ENCODE data around the gene SH3RF2.
"Not testable (repeated sequence)": the region's sequence is repeated elsewhere in the genome, so short reads cannot be mapped to it uniquely, and the experiment has no call there.

The SH3RF2 gene, protein sequence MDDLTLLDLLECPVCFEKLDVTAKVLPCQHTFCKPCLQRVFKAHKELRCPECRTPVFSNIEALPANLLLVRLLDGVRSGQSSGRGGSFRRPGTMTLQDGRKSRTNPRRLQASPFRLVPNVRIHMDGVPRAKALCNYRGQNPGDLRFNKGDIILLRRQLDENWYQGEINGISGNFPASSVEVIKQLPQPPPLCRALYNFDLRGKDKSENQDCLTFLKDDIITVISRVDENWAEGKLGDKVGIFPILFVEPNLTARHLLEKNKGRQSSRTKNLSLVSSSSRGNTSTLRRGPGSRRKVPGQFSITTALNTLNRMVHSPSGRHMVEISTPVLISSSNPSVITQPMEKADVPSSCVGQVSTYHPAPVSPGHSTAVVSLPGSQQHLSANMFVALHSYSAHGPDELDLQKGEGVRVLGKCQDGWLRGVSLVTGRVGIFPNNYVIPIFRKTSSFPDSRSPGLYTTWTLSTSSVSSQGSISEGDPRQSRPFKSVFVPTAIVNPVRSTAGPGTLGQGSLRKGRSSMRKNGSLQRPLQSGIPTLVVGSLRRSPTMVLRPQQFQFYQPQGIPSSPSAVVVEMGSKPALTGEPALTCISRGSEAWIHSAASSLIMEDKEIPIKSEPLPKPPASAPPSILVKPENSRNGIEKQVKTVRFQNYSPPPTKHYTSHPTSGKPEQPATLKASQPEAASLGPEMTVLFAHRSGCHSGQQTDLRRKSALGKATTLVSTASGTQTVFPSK

DNA sequence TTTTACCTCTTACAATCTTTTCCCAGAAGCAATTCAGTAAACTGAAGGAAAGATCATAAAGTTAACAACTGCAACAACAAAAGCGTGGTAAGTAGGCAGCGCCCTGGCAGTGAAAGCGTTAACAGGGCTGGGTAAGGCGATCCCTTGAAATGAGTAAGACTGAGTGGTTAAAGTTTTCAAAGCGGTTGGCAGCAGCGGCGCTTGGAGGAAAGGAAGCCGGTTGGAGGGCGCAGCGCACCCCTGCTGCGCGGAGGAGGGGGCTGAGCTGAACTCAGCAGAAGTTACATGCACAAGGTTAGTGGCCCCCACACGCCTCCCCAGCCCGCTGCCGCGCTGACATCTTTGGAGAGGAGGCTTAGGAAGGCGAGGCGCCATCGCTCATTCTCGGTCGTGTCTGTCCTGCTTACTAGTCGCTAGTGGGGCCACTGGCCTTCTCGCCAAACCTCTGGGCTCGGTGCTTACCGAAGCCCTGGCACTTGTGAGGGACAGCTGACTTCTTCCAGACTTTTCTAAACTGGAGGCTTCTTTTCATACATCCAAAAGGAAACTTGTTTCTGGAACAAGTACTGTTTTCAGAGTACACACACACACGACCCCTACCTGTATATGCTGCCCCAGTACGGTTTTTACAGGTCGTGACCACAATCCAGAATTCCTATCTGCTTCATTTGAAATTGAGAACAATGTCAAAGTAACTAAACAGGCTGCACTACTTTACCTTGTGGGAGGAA, at the start of gene SH3RF2:
TSS of gene SH3RF2 (plus strand) at position 178 of the 731 bp plus-strand sequence. CDS start 1,351 bp downstream, outside the sequence.
- Histone ChIP-seq H3K9ac (ENCODE audit: low read length) (peak within 1 kb of the TSS; percentile 60), H3K4me3 (ENCODE audit: low read length) (peak within 1 kb of the TSS; percentile 83), H3K9me3 (ENCODE audit: control insufficient read depth, low read length) (no peaks in the 10 kb centered on the region), H3K27me3 (replicated peaks; ENCODE audit: control insufficient read depth, insufficient read depth, low read length) (peaks cover 8% of the 10 kb centered on the region), H3K36me3 (ENCODE audit: control insufficient read depth, insufficient read depth, low read length, severe bottlenecking) (no peaks in the 10 kb centered on the region), H3K4me1 (ENCODE audit: control insufficient read depth, insufficient read depth, low read length) (peaks cover 6% of the 10 kb centered on the region)
- peak; percentile 84 for DNase-seq (ENCODE audit: low read depth)

DNA sequence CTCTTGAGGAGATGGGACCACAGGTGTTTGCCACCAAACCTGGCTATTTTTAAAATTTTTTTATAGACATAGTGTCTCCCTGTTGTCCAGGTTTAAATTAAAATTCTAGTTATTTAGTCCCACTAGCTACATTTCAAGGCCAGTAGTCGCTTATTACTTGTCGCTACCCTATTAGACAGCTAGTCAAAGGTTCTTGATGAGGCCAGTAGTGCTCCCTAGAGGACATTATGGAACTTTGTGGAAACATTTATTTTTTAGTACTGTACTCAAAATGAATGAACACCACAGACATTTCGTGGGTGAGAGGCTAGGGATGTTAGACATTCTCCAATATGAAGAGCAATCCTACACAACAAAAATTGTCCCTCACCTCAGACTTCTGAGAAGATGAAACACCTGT, 49.2 kb upstream of the SH3RF2 start:
- H3K9me3 ChIP-seq (ENCODE audit: control insufficient read depth, low read length): no peaks in the 10 kb centered on the region
- H3K36me3 ChIP-seq (ENCODE audit: control insufficient read depth, insufficient read depth, low read length, severe bottlenecking): no peaks in the 10 kb centered on the region
- no peak overlapping the region for H3K9ac ChIP-seq (ENCODE audit: low read length)
- DNase-seq (ENCODE audit: low read depth): no peak
- H3K4me1 ChIP-seq (ENCODE audit: control insufficient read depth, insufficient read depth, low read length): no peaks in the 10 kb centered on the region
- H3K4me3 ChIP-seq (ENCODE audit: low read length): no peak overlapping the region
- H3K27me3 ChIP-seq (replicated peaks; ENCODE audit: control insufficient read depth, insufficient read depth, low read length): no peaks in the 10 kb centered on the region

- DNase-seq (ENCODE audit: low read depth): peak; percentile 63
- Histone ChIP-seq H3K9me3 (ENCODE audit: control insufficient read depth, low read length) (no peaks in the 10 kb centered on the region), H3K27me3 (replicated peaks; ENCODE audit: control insufficient read depth, insufficient read depth, low read length) (no peaks in the 10 kb centered on the region), H3K4me3 (ENCODE audit: low read length) (no peak overlapping the region), H3K4me1 (ENCODE audit: control insufficient read depth, insufficient read depth, low read length) (no peaks in the 10 kb centered on the region), H3K9ac (ENCODE audit: low read length) (no peak overlapping the region), H3K36me3 (ENCODE audit: control insufficient read depth, insufficient read depth, low read length, severe bottlenecking) (no peaks in the 10 kb centered on the region)
Observed at GRCh38 chr5:145887976-145888574, 48.3 kb upstream of the SH3RF2 start.

- no peak for DNase-seq (ENCODE audit: low read depth)
- no peaks in the 10 kb centered on the region for H3K27me3 ChIP-seq (replicated peaks; ENCODE audit: control insufficient read depth, insufficient read depth, low read length)
- no peaks in the 10 kb centered on the region for H3K9me3 ChIP-seq (ENCODE audit: control insufficient read depth, low read length)
Observed at GRCh38 chr5:145889611-145890010, 46.8 kb upstream of the SH3RF2 start.

DNA sequence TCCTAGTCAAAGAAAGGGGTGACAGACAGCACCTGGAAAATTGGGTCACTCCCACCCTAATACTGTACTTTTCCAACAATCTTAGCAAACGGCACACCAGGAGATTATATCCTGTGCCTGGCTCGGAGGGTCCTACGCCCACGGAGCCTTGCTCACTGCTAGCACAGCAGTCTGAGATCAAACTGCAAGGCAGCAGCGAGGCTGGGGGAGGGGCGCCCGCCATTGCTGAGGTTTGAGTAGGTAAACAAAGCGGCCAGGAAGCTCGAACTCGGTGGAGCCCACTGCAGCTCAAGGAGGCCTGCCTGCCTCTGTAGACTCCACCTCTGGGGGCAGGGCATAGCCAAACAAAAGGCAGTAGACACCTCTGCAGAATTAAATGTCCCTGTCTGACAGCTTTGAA, 45.0 kb upstream of the SH3RF2 start:
- H3K9me3 ChIP-seq (ENCODE audit: control insufficient read depth, low read length); H3K9ac ChIP-seq (ENCODE audit: low read length); DNase-seq (ENCODE audit: low read depth); H3K4me1 ChIP-seq (ENCODE audit: control insufficient read depth, insufficient read depth, low read length); H3K4me3 ChIP-seq (ENCODE audit: low read length); H3K36me3 ChIP-seq (ENCODE audit: control insufficient read depth, insufficient read depth, low read length, severe bottlenecking); H3K27me3 ChIP-seq (replicated peaks; ENCODE audit: control insufficient read depth, insufficient read depth, low read length): not testable (repeated sequence)

More at GRCh38 chr5:145889611-145890010, 46.8 kb upstream of the SH3RF2 start:
- H3K4me3 ChIP-seq (ENCODE audit: low read length): no peak overlapping the region
- no peaks in the 10 kb centered on the region for H3K4me1 ChIP-seq (ENCODE audit: control insufficient read depth, insufficient read depth, low read length)
- H3K36me3 ChIP-seq (ENCODE audit: control insufficient read depth, insufficient read depth, low read length, severe bottlenecking): no peaks in the 10 kb centered on the region
- no peak overlapping the region for H3K9ac ChIP-seq (ENCODE audit: low read length)

- Histone ChIP-seq H3K4me3 (ENCODE audit: low read length) (no peak overlapping the region), H3K4me1 (ENCODE audit: control insufficient read depth, insufficient read depth, low read length) (peaks cover 2% of the 10 kb centered on the region), H3K9me3 (ENCODE audit: control insufficient read depth, low read length) (peaks cover 14% of the 10 kb centered on the region), H3K9ac (ENCODE audit: low read length) (no peak overlapping the region), H3K36me3 (ENCODE audit: control insufficient read depth, insufficient read depth, low read length, severe bottlenecking) (no peaks in the 10 kb centered on the region), H3K27me3 (replicated peaks; ENCODE audit: control insufficient read depth, insufficient read depth, low read length) (no peaks in the 10 kb centered on the region)
- no peak for DNase-seq (ENCODE audit: low read depth)
Observed at GRCh38 chr5:145898171-145898570, 38.2 kb upstream of the SH3RF2 start.

- Histone ChIP-seq H3K4me3 (ENCODE audit: low read length) (no peak overlapping the region), H3K9me3 (ENCODE audit: control insufficient read depth, low read length) (peaks cover 14% of the 10 kb centered on the region), H3K36me3 (ENCODE audit: control insufficient read depth, insufficient read depth, low read length, severe bottlenecking) (no peaks in the 10 kb centered on the region), H3K9ac (ENCODE audit: low read length) (no peak overlapping the region), H3K4me1 (ENCODE audit: control insufficient read depth, insufficient read depth, low read length) (peaks cover 10% of the 10 kb centered on the region), H3K27me3 (replicated peaks; ENCODE audit: control insufficient read depth, insufficient read depth, low read length) (no peaks in the 10 kb centered on the region)
- DNase-seq (ENCODE audit: low read depth): peak; percentile 36
Observed at GRCh38 chr5:145902421-145902820, 34.0 kb upstream of the SH3RF2 start.

DNA sequence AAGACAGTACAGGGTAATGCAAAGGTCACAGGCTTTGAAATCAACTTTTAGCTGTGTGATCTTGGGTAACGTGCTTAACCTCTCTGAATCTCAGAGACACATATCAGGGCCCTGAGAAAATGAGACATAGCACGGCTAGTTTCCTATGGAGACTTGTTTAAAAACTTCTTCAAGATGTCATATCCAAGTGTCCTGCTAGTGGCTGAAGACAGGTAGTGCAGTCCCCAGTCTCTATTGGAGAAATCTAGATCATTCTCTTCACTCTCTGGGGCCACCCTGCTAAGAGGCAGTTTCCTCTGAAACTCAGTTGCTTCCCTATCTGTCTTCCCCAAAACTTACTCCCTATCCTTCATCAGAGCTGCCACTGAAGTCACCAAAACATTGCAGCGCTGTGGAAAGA, 33.3 kb upstream of the SH3RF2 start:
- no peak overlapping the region for H3K9ac ChIP-seq (ENCODE audit: low read length)
- DNase-seq (ENCODE audit: low read depth): peak; percentile 5
- no peak overlapping the region for H3K4me3 ChIP-seq (ENCODE audit: low read length)
- H3K4me1 ChIP-seq (ENCODE audit: control insufficient read depth, insufficient read depth, low read length): peaks cover 10% of the 10 kb centered on the region
- no peaks in the 10 kb centered on the region for H3K36me3 ChIP-seq (ENCODE audit: control insufficient read depth, insufficient read depth, low read length, severe bottlenecking)
- peaks cover 4% of the 10 kb centered on the region for H3K27me3 ChIP-seq (replicated peaks; ENCODE audit: control insufficient read depth, insufficient read depth, low read length)
- peaks cover 14% of the 10 kb centered on the region for H3K9me3 ChIP-seq (ENCODE audit: control insufficient read depth, low read length)

GRCh38 chr5:145903867-145904266, 32.5 kb upstream of the SH3RF2 start:
- H3K27me3 ChIP-seq (replicated peaks; ENCODE audit: control insufficient read depth, insufficient read depth, low read length): peaks cover 5% of the 10 kb centered on the region
- no peak overlapping the region for H3K9ac ChIP-seq (ENCODE audit: low read length)
- H3K36me3 ChIP-seq (ENCODE audit: control insufficient read depth, insufficient read depth, low read length, severe bottlenecking): no peaks in the 10 kb centered on the region
- peaks cover 11% of the 10 kb centered on the region for H3K9me3 ChIP-seq (ENCODE audit: control insufficient read depth, low read length)
- H3K4me1 ChIP-seq (ENCODE audit: control insufficient read depth, insufficient read depth, low read length): peaks cover 10% of the 10 kb centered on the region
- H3K4me3 ChIP-seq (ENCODE audit: low read length): no peak overlapping the region
- DNase-seq (ENCODE audit: low read depth): peak; percentile 65

DNA sequence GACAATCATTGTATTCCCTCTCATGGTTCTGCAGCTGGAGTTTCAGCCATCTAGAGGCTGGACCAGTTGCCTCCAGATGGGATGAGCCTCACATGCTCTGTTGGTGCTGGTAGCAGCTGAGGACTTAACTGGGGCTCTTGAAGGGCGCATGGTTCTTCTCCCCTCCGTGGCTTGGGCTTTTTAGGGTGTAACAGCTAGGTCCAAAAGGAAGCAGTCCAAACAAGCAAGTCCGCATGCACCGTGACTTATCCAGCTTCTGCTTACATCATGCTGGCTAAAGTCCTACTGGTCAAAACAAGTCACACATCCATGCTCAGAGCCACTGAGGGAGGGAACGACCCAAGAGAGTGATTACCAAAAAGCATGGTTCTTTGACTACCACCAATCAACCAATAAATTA, 31.6 kb upstream of the SH3RF2 start:
- Histone ChIP-seq H3K9me3 (ENCODE audit: control insufficient read depth, low read length) (peaks cover 2% of the 10 kb centered on the region), H3K4me3 (ENCODE audit: low read length) (no peak overlapping the region), H3K4me1 (ENCODE audit: control insufficient read depth, insufficient read depth, low read length) (peaks cover 10% of the 10 kb centered on the region), H3K36me3 (ENCODE audit: control insufficient read depth, insufficient read depth, low read length, severe bottlenecking) (no peaks in the 10 kb centered on the region), H3K27me3 (replicated peaks; ENCODE audit: control insufficient read depth, insufficient read depth, low read length) (peaks cover 5% of the 10 kb centered on the region), H3K9ac (ENCODE audit: low read length) (no peak overlapping the region)
- no peak for DNase-seq (ENCODE audit: low read depth)

GRCh38 chr5:145906401-145906800, 30.0 kb upstream of the SH3RF2 start:
- peaks cover 10% of the 10 kb centered on the region for H3K27me3 ChIP-seq (replicated peaks; ENCODE audit: control insufficient read depth, insufficient read depth, low read length)
- peaks cover 10% of the 10 kb centered on the region for H3K4me1 ChIP-seq (ENCODE audit: control insufficient read depth, insufficient read depth, low read length)
- DNase-seq (ENCODE audit: low read depth): peak; percentile 12

More at GRCh38 chr5:145906401-145906800, 30.0 kb upstream of the SH3RF2 start:
- no peak overlapping the region for H3K9ac ChIP-seq (ENCODE audit: low read length)
- no peaks in the 10 kb centered on the region for H3K9me3 ChIP-seq (ENCODE audit: control insufficient read depth, low read length)
- H3K4me3 ChIP-seq (ENCODE audit: low read length): no peak overlapping the region
- H3K36me3 ChIP-seq (ENCODE audit: control insufficient read depth, insufficient read depth, low read length, severe bottlenecking): no peaks in the 10 kb centered on the region
